Measurements from ENCODE around the gene SWAP70.

DNA sequence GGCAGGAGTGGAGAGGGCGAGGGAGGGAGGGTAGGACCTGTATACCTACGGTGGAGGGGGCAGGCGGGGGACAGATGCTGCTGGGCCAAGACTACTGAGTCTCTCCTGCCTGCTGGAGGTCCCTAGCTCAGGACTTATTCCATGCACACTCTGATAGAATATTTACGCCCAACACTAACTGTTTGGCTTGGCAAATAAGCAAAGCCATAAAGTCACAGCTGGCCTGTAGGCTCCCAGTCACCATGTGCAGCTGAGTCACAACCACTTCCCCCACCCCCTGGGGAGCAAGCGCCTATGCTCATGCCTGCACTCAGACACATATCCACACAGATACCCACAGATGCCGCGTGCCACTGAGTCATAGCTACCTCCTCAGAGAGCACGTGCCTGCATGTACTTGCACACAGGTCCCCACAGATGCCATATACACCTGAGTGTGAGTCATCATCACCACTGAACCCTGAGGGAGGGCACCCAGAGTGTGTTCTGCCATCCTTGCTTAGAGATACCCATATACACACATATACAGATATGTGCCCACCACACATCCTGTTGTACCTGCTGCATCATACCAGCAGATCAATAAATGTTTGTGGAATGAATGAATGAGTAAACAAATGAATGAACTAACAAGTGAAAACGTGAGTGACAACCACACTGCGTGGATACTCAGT is 95.8 kb downstream of the SWAP70 start:
- TF ChIP-seq ELF4 (IDR thresholded peaks at IDR 0.05) (no peak), NFRKB (IDR thresholded peaks at IDR 0.05) (no peak), FOXK2 (IDR thresholded peaks at IDR 0.05) (no peak), BHLHE40 (IDR thresholded peaks at IDR 0.05; ENCODE audit: borderline replicate concordance) (no peak), SUZ12 (IDR thresholded peaks at IDR 0.05) (no peak), SP1 (IDR thresholded peaks at IDR 0.05) (no peak), ZNF384 (IDR thresholded peaks at IDR 0.05) (no peak), FOXM1 (IDR thresholded peaks at IDR 0.05; ENCODE audit: borderline replicate concordance) (no peak), TARDBP (IDR thresholded peaks at IDR 0.05) (no peak), CTBP1 (IDR thresholded peaks at IDR 0.05; ENCODE audit: borderline replicate concordance) (no peak), FOXA1 (IDR thresholded peaks at IDR 0.05) (no peak), ARNT (IDR thresholded peaks at IDR 0.05) (no peak), LEF1 (IDR thresholded peaks at IDR 0.05; ENCODE audit: borderline replicate concordance) (no peak)
- TF ChIP-seq, protein P1, sequence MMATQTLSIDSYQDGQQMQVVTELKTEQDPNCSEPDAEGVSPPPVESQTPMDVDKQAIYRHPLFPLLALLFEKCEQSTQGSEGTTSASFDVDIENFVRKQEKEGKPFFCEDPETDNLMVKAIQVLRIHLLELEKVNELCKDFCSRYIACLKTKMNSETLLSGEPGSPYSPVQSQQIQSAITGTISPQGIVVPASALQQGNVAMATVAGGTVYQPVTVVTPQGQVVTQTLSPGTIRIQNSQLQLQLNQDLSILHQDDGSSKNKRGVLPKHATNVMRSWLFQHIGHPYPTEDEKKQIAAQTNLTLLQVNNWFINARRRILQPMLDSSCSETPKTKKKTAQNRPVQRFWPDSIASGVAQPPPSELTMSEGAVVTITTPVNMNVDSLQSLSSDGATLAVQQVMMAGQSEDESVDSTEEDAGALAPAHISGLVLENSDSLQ (IDR thresholded peaks at IDR 0.05): no peak
